Measurements from ENCODE around the gene MTX1. TPM values are rescaled to one million over a fixed set of nuclear protein-coding genes. Genes with fewer than 3 reads are reported as not detected.

The MTX1 gene
- total and polyA plus RNA-seq, 9 of the 15 experiments (the other 6 are each of a cell fraction or from before 2014, with no cell fraction given) = 29.1 to 98.4 (median 66.9) TPM

DNA sequence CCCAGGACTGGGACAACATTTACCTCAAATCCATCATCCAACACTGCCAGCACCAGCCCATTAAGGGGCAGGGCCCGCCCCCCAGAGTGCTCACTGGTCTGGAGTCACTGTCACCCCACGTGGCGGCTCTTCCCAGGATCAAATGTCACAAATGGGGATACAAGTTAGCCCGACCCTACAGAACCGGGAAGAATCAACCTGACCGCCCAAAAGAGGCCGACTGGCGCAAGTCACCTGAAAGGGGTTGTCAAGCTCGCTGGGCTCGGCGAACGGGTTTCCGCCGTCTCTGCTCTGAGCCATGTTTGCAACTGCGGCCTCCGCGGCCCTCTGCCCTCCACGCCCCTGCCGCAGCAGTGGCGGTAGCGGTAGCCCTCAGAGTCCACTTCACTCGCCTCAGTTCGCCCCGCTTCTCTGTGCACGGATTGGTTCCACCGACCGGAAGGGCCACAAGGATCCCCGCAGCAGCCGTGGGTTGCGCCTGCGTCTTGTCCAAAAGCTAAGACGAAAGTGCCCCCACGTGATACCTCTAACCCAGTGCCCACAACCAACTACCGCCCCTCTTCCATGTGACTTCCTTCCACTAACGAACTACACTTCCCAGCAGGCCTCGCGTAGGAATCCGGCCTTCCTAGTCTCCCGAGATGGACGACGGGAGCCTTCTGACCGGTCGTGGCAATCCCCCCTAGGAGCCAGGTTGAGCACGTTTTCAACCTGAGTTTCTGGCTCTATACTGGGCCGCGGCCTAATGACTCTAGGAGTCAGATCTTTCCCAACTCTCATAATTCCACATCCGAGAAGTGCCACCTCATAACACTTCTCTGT, 53.6 kb downstream of the MTX1 start, which contains the start of gene SCAMP3 (continued):
- TF ChIP-seq, protein P1, sequence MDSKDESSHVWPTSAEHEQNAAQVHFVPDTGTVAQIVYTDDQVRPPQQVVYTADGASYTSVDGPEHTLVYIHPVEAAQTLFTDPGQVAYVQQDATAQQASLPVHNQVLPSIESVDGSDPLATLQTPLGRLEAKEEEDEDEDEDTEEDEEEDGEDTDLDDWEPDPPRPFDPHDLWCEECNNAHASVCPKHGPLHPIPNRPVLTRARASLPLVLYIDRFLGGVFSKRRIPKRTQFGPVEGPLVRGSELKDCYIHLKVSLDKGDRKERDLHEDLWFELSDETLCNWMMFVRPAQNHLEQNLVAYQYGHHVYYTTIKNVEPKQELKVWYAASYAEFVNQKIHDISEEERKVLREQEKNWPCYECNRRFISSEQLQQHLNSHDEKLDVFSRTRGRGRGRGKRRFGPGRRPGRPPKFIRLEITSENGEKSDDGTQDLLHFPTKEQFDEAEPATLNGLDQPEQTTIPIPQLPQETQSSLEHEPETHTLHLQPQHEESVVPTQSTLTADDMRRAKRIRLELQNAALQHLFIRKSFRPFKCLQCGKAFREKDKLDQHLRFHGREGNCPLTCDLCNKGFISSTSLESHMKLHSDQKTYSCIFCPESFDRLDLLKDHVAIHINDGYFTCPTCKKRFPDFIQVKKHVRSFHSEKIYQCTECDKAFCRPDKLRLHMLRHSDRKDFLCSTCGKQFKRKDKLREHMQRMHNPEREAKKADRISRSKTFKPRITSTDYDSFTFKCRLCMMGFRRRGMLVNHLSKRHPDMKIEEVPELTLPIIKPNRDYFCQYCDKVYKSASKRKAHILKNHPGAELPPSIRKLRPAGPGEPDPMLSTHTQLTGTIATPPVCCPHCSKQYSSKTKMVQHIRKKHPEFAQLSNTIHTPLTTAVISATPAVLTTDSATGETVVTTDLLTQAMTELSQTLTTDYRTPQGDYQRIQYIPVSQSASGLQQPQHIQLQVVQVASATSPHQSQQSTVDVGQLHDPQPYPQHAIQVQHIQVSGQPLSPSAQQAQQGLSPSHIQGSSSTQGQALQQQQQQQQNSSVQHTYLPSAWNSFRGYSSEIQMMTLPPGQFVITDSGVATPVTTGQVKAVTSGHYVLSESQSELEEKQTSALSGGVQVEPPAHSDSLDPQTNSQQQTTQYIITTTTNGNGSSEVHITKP (IDR thresholded peaks at IDR 0.05; ENCODE audit: partially characterized antibody) = peak; percentile 88
- TF ChIP-seq, protein P2, sequence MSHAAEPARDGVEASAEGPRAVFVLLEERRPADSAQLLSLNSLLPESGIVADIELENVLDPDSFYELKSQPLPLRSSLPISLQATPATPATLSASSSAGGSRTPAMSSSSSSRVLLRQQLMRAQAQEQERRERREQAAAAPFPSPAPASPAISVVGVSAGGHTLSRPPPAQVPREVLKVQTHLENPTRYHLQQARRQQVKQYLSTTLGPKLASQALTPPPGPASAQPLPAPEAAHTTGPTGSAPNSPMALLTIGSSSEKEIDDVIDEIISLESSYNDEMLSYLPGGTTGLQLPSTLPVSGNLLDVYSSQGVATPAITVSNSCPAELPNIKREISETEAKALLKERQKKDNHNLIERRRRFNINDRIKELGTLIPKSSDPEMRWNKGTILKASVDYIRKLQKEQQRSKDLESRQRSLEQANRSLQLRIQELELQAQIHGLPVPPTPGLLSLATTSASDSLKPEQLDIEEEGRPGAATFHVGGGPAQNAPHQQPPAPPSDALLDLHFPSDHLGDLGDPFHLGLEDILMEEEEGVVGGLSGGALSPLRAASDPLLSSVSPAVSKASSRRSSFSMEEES (CRISPR knock-in tag; IDR thresholded peaks at IDR 0.05) = peak; percentile 88
- TF ChIP-seq ZBTB8A (IDR thresholded peaks at IDR 0.05; ENCODE audit: partially characterized antibody) = no peak
- TF ChIP-seq, protein P3, sequence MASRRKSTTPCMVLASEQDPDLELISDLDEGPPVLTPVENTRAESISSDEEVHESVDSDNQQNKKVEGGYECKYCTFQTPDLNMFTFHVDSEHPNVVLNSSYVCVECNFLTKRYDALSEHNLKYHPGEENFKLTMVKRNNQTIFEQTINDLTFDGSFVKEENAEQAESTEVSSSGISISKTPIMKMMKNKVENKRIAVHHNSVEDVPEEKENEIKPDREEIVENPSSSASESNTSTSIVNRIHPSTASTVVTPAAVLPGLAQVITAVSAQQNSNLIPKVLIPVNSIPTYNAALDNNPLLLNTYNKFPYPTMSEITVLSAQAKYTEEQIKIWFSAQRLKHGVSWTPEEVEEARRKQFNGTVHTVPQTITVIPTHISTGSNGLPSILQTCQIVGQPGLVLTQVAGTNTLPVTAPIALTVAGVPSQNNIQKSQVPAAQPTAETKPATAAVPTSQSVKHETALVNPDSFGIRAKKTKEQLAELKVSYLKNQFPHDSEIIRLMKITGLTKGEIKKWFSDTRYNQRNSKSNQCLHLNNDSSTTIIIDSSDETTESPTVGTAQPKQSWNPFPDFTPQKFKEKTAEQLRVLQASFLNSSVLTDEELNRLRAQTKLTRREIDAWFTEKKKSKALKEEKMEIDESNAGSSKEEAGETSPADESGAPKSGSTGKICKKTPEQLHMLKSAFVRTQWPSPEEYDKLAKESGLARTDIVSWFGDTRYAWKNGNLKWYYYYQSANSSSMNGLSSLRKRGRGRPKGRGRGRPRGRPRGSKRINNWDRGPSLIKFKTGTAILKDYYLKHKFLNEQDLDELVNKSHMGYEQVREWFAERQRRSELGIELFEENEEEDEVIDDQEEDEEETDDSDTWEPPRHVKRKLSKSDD (conservative IDR thresholded peaks at IDR 0.05; ENCODE audit: low read length) = no peak
- TF ChIP-seq, protein P4, sequence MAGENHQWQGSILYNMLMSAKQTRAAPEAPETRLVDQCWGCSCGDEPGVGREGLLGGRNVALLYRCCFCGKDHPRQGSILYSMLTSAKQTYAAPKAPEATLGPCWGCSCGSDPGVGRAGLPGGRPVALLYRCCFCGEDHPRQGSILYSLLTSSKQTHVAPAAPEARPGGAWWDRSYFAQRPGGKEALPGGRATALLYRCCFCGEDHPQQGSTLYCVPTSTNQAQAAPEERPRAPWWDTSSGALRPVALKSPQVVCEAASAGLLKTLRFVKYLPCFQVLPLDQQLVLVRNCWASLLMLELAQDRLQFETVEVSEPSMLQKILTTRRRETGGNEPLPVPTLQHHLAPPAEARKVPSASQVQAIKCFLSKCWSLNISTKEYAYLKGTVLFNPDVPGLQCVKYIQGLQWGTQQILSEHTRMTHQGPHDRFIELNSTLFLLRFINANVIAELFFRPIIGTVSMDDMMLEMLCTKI (IDR thresholded peaks at IDR 0.05; ENCODE audit: partially characterized antibody) = no peak
- no peak for TF ChIP-seq PCBP1 (IDR thresholded peaks at IDR 0.05; ENCODE audit: low read depth, low read length, poor library complexity, severe bottlenecking)
- no peak for TF ChIP-seq FOXJ3 (CRISPR knock-in tag; IDR thresholded peaks at IDR 0.05)
- TF ChIP-seq CAMTA2 (CRISPR knock-in tag; conservative IDR thresholded peaks at IDR 0.05) = peak; percentile 97
- peak; percentile 63; the same call in 1 of the 2 replicates for TF ChIP-seq NR2C2 (CRISPR knock-in tag; IDR thresholded peaks at IDR 0.05)
- TF ChIP-seq NR2C2 (tag; IDR thresholded peaks at IDR 0.05) = peak; percentile 82
- TF ChIP-seq RBM22 (IDR thresholded peaks at IDR 0.05; ENCODE audit: low read depth, low read length, poor library complexity, severe bottlenecking) = peak; percentile 89
- TF ChIP-seq THAP12 (CRISPR knock-in tag; IDR thresholded peaks at IDR 0.05) = 0 out of 2 replicates have a peak, but pooled peaks have one; percentile 9
- TF ChIP-seq DPF2 (IDR thresholded peaks at IDR 0.05) = 0 out of 2 replicates have a peak, but pooled peaks have one; percentile 19
- TF ChIP-seq STAT5B (CRISPR knock-in tag; IDR thresholded peaks at IDR 0.05) = no peak
- TF ChIP-seq KDM2B (CRISPR knock-in tag; IDR thresholded peaks at IDR 0.05) = no peak

Measured in K562 (cell line).